GM12874 (cell line): Measurements from ENCODE around the gene ANKZF1.

Experiments
- CTCF ChIP-seq: IDR thresholded peaks from 2 replicates; pipeline ENCODE4 v1.5.1; 2011; ENCODE audit warnings: low read depth, mild to moderate bottlenecking, control low read depth, low read length, moderate library complexity; ENCODE audit not compliant: insufficient read depth

ANKZF1 gene

GRCh38 chr2:219252570-219252899, 22.9 kb downstream of the ANKZF1 start:
- no peak for TF ChIP-seq CTCF

DNA sequence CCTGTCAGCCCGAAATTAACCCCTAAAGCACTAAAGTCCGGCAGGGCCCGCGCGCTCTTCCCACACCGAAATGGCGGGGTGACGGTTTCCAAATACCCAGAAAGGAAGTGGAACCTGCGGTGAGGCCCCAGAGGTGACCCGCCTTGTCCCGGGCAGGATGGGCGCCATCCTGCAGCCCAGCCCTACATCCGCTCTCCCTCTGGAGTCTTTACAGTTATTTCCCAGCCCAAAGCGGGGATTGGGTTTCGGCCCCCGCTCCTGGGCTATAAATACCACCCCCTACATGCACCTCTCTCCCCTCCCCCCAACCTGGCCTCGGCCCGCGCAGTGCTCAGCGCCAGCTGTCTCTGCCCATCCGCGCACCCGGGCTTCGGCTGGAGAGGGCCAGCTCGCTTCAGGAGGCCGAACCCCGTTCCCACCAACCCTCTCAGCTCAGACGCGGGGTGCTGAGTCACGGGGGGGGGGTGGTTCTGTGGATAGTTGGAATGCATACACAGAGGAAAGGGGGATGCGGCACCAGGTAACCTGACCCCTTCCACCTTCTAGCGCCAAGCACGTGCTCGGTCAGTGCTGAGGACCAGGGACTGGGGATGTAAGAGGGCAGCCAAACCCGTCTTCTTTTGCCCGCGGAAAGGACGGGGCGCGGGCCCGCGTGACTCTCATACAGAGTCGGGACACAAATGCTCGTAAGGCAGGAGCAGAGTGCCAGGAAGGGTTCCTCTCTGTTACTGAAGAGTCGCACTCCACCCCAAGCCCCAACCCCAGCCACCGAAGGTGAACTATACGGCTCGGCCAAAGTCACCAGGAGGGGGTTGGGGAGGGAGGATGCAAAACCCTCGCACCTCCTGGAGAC, 23.5 kb downstream of the ANKZF1 start, which contains the start of gene TUBA4B:
Gene TUBA4B, plus strand, starts transcription at position 344 of the 853 bp plus-strand sequence. Its CDS starts 165 bp downstream, at position 509.
- TF ChIP-seq CTCF = no peak

- TF ChIP-seq CTCF = no peak
Measured at GRCh38 chr2:219253753-219254589, 24.4 kb downstream of the ANKZF1 start, which contains the start of gene TUBA4A. Gene TUBA4A, minus strand, starts transcription at chr2:219253918. Its CDS starts 60 bp downstream, at chr2:219253858.

DNA sequence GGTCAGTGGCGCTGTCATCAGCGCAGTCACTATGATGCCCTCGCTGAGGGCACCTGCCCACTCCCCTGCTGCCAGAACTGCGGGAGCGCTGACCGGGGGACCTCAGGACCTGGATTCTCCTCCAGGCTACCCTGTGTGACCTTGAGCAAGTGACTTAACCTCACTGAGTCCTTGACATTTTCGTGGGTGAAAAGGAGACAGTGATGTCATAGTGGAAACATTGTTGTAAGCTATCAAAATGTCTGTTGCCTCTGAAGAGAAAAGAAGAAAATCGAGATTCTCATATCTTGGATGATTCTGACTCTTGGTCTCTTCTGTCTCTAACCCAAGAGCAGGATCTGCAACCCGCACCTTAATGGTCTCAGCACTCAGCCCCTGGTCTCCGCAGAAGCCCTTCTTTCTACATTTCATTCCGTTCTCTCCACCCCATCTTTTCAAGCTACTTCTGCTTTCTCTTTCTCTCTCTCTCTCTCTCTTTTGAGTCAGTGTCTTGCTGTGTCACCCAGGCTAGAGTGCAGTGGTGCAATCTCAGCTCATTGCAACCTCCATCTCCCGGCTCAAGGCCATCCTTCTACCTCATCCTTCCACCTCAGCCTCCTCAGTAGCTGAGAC, 25.1 kb downstream of the ANKZF1 start:
- no peak for TF ChIP-seq CTCF

- TF ChIP-seq CTCF = no peak
Measured at GRCh38 chr2:219261024-219261855, 31.6 kb downstream of the ANKZF1 start.

DNA sequence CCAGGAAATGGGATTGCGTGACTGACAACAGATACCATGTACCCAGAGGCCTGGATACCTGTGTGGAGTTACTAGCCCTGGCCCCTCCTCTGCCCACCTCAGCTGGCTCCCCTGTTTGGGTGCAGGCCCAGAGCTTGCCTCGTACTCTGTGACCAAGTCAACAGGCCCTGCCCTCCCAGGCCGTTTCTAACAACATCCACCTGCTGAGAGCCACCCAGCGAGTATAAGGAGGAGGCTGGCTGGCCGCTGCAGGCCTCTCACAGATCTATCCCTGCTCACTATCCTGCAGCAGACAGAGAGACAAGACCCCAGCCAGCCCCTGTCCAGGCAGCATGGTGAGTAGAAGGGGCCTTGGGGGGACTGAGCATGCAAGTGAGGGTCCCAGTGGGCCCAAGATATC, 36.6 kb downstream of the ANKZF1 start:
- no peak for TF ChIP-seq CTCF
